ENCODE measurements around the gene PSMB10.
"Not testable (repeated sequence)": the region's sequence is repeated elsewhere in the genome, so short reads cannot be mapped to it uniquely, and the experiment has no call there.

The PSMB10 gene

DNA sequence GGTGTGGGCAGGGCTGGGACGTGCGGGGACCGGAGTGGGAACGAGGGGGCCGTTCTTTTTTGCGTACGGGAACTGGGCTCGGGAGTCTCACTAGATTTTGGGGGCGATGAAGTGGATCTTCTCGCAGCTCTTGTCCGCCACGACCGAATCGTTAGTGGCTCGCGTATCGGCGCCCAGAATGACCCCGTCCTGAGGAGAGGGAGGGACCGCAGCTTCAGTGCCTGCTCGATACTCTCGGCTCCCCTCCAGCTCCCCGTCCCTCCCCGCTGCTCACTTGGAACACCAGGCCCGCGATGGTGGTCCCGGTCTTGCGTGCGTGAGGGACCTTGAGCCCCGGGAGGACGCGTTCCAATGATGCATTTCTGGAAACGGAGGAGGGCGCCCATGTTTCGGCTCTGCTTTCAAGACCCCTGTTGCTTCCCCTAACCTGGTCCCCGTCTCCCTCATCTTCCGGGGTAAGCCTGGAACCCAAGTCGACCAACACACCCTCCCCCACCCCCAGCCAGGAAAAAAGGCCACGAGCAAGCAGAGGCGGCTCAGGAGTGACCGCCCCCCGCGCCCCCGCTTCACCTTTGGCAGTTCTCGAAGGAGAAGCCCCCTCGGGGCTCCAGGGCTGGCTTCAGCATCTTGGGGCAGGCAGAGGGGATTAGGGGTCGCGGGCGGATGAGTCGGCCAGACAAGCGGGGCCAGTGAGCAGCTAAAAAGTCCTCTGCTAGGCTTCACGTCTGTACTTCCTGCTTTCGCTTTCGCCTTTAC, at the start of gene PSMB10:
TSS of gene PSMB10 (minus strand) at position 727 of the 756 bp plus-strand sequence. CDS start at position 626, 101 bp downstream.
- DNase-seq = peak; percentile 33

DNA sequence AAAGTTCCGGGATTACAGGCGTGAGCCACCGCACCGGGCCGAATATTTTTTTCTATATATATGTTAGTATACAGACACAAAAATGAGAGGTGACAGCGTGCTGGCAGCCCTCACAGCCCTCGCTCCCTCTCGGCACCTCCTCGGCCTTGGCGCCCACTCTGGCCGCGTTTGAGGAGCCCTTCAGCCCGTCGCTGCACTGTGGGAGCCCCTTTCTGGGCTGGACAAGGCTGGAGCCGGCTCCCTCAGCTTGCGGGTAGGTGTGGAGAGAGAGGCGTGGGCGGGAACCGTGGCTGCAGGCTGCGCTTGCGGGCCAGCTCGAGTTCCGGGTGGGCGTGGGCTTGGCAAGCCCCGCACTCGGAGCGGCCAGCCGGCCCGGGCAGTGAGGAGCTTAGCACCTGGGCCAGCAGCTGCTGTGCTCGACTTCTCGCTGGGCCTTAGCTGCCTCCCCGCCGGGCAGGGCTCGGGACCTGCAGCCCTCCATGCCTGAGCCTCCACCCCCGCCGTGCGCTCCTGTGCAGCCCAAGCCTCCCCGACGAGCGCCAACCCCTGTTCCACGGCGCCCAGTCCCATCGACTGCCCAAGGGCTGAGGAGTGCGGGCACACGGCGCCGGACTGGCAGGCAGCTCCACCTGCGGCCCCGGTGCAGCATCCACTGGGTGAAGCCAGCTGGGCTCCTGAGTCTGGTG, 45.5 kb upstream of the PSMB10 start:
- DNase-seq = no peak

DNA sequence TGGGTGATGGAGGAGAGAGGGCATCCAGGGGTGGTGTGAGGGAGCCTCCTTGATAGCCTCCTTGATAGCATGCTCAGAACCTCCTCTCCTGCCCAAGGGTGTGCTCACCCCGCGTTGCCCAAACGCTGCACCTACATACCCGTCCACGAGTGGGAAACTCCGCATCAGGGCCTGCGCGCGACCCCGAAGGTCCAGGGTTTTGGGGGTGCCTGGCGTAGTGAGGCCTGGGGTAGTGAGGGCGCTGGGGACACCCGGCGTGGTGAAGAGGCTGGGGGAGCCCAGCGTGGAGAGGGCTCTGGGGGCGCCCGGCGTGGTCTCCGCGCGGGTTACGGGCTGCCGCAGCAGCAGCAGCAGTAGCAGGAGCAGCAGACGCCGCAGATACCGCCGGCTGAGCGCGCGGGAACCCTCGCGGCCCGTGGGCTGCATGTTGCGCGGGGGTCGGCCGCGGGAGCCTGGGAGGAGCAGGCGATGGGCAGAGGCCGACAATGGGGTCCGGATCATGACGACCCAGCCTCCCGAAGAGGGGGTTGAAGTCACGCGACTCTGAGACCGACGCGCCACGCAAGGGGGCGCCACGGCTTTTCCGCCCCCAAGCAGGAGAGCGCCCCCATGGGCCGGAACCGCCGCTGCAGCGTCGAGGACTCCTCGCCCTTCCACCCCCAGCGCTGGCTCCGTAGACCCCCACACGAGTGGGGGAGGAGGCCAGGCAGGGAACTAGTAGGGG, 43.5 kb upstream of the PSMB10 start, which contains the start of gene DPEP3:
TSS of gene DPEP3 (minus strand) at position 545 of the 724 bp plus-strand sequence. CDS start at position 426, 119 bp downstream.
- no peak for DNase-seq

DNA sequence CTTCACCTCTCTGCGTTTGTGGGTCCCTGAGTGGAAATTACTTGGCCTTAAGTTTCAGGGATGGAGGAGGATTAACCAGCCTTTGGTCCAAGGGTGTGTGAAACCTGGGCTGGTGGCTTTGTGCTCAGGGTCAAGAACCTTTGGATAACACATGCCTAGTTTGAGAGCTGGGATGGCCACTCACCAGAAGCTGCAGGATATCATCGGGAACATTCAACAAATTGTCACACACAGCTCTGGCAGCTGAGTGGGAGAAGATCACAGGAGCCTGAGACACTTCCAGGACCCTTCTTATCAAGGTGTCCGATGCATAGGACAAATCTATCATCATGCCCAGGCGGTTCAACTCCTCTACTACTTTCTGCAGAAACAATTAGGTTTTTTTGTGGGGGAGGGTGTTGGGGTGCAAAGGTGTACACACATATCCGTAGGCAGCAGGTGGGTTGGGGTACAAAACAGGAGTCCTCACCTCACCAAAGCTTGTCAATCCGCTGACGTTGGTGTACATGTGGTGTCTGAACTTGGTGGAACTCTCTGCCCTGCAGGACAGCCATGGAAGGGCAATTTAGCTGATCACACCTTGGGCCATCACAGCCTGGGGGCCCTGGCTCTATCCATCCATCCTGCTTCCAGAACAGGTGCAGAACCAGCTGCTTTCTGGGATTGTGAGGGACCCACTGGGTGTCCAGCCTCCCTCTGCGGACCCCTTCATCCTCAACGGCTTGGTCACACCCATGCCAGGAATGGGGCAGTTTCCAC, 41.0 kb upstream of the PSMB10 start:
- no peak for DNase-seq

DNA sequence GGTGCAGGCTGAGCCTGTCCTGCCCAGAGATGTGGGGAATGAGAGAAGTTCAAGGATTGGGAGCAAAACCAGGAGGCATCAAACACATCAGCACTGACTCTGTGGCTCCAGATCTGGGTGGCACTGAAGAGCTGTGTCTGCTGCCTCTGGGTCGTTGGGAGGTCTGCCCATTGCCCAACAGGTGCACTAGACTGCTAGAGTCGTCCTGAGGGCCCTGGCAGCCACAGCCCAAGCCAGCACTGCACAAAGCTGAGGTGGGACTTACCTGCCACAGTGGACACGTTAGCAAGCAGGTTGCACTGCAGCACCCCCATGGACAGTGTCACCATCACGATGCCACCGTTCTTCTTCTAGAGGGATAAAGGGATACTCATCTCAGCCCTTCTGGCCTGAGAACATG, 40.4 kb upstream of the PSMB10 start:
- DNase-seq = no peak

DNA sequence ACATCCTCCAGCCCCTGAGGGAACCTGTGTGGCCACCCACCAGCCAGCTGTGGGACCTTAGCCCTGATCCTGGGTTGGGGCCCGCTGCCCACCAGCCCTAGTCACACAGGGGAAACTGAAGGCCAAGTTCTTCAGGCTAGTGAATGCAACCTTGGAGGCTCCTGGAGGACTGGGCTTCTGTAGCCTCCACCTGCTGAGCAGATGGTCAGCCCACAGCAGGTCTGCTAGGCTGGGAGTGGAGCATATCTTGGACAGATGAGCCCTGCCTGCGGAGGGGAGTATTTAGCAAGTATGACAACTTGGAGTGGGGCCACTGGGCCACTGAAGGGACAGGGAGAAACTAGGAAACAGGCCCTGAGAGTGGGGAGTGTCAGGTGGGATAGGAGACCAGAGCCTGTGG, 39.6 kb upstream of the PSMB10 start:
- DNase-seq = no peak

DNA sequence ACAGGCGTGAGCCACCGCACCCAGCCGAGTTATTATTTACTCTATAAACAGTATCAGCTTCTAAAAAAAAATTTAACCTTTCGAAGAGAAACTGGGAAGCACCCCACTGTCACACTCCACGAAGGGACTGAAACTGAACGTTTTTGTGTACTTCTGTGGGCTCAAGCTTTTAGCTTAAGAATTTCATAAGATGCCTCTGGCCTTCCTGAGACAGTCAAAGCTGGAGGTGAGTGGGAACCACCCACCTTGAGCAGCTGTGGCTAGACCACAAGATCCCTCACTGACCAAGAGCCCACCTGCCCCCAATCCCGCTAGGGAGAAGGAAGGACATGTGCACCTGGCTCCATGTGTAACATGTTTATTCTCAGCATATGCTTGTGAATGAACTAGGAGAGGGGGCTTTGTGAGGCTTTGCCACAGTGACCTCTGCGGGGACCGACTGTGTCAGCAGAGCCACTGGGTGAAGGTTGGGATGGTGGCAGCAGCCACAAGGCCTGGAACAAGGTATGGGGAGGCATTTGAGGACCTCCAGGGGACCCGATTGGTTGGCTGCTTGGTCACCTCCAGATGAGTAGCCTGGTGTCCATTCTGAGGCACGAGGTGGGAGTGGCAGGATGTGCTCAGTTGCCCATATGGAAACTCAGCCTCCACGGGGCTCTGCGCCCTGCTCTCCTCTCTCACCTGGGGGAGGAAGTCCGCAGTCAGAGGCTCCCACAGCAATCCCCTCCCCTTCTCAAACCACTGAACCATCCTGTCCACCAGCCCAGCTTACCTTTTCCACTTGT, 38.9 kb upstream of the PSMB10 start:
- DNase-seq = no peak

DNA sequence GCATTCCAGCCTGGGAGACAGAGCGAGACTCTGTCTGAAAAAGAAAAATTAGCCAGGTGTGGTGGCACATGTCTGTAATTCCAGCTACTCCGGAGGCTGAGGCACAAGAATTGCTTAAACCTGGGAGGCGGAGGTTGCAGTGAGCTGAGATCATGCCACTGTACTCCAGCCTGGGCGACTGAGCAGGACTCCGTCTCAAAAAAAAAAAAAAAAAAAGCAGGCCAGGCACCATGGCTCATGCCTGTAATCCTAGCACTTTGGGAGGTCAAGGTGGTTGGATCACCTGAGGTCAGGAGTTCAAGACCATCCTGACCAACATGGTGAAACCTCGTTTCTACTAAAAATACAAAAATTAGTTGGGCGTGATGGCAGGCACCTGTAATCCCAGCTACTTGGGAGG, 35.6 kb upstream of the PSMB10 start:
- DNase-seq = not testable (repeated sequence)

DNA sequence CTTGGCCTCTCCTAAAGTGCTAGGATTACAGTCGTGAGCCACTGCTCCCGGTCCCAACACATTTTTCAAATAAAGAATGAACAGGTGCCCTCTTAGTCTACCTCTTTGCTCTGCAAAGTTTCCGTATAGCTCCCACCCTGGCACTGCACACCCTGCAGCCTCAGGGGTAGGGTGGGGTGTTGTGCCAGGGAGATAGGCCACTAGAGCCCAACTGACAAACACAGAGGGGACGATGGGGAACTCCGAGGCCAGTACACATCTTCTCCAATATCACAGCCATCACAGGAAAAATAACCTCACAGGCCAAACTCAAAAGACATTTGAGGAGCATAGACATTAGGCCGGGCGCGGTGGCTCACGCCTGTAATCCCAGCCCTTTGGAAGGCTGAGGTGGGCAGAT, 34.5 kb upstream of the PSMB10 start:
- no peak for DNase-seq

DNA sequence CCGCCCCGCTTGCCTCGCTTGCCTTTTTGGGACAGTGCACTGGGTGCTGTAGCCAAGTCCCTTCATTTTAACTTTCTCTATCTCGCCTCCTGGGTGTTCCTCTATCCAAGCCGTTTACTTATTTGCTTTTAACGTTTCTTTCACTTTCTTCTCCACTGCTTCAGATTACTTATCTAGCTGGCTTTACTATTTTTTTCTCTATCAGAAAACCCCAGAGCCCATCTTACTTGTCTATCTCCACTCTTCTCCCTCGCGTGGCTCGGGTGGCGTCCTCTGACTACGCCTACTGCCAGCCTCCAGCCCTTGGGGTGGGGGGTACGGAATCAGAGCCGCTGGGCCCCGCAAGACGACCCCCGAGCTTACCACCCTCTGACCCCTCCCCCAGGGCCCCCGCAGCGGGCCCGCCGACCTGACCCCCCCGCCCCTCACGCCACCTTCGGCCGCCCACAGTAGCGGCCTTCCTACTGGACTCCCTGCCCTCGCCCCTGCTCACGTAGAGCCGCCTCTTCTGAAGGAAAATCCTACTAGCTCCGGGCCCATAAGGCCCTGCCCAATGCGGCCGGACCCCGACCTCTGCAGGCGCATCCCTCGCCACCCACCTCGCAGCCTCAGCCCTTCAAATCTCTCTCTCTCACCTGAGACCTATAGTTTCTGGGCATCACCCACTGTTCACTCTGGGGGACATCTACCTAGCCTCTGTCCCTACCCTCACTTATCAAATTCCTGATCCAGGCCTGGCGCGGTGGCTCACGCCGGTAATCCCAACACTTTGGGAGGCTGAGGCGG, 32.8 kb upstream of the PSMB10 start:
- no peak for DNase-seq

DNA sequence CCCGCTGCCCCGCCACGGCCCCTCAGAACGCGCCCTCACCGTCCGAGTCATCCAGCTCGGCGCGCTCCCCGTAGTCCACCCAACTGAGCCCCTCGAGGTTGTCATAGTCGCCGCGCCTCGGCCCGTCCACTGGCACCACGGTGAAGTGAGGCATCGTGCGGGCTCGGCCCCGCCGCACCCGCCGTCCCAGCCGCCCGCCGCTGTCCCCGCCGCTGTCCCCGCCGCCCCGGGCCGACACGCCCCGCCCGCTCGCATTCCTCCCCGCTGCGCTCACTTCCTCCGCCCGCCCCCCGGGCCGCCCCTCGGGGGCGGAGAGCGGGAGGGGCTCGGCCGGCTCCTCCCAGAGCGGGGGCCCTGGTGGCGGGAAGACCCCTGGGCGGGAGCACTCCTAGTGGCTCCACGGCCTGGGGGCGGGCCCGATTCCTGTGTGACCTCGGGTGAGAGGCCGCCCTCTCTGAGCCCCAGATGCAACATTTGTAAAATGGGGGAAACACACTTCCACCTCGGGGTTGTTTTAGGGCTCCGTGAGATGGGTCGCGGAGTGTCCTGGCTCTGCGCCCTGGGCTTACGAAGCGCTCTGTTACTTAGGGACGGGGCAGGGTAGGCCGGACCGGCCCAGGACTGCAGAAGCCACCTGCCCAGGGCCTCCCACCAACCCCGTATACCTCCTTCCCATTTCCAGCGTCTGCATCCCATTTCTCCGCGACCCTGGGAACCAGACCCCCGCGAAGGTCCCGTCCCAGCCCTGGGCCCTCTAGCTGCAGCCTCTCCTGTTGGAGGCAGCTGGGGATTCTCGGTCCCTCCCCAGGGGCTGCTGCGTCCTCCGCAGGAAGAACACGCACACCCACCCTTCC, 32.0 kb upstream of the PSMB10 start, which contains the start of gene SLC12A4:
TSS of gene SLC12A4 (minus strand) at position 238 of the 854 bp plus-strand sequence. CDS start at position 154, 84 bp downstream.
- DNase-seq = no peak

DNA sequence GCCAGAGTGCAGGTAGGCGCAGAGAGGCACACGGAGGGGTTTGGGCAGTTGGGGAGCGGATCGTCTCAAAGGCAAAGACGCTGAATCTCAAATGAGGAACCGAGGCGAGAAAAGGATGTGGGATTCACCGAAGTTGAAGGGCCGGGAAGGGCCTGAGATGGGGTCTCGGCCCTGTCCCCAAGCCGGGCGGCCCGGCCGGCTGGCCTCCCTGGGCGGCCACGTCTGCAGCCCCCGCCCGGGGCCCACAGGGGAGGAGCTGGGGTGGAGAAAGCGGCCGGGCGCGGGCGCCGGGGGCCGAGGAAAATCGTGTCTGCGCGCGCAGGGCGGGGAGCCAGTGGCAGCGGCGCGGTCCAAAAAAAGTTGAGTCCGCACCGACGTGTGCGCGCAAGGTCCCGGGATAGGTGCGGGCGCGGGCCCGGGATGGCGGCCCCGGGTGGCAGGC, 31.3 kb upstream of the PSMB10 start:
- DNase-seq = no peak

DNA sequence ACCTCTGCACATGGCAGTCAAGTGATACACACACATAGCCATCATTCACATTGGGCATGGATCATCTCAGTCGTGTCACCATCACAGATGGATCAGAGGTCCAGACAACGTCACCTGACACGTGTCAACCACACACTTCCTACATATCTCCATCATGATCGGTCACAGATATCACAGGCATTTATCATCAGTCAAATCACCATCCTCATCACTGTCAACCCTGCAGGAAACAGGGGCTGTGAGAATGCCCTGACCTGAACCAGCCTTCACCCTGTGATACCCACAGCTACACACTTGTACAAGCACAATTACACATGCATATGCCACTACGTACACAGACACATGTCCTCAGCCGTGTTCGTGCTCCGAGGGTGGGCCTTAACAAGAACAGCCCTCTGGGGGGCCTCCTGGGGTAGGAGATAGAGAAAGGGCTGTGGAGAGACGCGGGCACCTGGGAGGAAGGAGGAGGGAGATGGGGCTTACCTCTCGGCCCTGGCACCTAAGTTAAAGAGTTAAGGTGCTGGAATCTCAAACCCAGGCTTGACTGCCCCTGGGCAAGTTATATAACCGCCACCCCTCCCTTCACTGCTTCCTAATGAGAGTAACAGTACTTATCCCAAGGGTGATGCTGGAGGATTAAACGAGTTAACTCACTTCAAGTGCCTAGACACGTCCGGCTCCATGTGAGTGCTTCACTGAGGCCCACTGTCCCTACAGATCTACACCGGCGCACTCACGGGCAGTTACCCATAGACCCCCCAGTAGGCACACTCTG, 30.7 kb upstream of the PSMB10 start:
- DNase-seq = no peak

DNA sequence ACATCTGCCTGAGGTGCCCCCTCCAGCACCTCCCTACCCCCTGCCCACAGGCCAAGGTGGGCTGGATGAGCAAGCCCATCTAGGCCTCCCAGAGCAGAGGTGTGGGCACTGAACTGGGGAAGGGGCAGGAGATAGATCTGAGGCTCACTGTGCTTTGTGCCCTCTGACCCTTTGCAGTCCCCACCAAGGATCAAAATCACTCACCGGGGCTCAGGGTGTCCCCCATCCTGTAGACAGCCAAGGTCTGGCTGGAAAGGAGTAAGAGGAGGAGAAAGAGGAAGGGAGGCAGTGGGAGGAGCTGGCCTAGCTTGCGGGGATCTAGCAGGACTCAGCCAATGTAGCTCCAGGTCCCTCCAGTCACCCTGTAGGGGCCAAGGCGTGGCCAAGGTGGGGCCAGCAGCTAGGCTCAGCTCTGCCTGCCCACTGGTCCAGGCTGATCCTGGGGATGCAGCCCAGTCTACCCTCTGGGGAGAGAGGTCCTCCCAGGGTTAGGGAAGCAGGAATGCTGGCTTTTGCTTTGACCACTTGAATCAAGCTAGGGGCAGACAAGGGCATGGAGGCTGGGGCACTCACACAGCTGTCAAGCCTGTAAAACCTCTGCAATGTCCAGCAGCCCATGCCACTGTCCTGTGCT, 30.0 kb upstream of the PSMB10 start:
- no peak for DNase-seq

DNA sequence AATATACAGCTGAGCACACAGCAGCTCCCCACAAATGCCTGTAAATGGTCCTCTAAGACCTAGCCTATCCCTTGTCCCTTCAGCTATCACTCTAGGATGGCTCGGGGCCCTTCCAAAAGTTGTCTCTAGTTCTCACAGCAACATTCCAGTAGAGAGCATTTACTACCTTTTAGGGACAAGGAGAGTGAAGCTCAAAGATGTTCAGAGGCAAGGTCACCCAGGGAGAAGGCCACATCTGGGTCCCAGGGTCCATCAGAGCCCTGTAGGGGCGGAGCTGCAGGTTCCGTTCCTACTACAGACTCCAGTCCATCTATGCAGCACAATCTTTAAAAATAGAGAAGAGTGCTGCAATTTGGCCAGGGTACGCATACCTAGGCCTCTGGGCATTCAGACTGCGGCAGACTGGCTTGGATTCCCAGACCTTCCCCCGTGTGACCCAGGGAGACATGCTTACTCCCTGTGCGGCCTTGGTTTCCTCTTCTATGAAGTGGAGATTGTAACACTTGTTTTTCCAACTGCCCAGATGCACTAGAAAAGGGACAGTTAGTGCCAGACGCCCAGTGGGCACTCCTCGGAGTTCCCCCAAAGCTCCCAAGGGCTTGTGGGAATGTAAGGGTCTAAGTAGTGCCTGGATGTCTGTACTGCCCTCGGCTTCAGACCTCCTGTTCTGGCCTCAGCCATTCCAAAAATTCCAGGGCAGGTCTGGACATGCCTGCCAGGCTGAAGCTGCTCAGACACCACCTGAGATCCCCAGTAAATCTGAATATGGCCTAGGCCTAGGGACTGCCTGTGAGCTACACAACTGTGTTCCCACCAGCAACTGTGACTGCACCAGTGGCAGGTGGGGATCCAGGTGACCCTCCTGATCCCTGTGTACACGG, 29.3 kb upstream of the PSMB10 start:
- no peak for DNase-seq

DNA sequence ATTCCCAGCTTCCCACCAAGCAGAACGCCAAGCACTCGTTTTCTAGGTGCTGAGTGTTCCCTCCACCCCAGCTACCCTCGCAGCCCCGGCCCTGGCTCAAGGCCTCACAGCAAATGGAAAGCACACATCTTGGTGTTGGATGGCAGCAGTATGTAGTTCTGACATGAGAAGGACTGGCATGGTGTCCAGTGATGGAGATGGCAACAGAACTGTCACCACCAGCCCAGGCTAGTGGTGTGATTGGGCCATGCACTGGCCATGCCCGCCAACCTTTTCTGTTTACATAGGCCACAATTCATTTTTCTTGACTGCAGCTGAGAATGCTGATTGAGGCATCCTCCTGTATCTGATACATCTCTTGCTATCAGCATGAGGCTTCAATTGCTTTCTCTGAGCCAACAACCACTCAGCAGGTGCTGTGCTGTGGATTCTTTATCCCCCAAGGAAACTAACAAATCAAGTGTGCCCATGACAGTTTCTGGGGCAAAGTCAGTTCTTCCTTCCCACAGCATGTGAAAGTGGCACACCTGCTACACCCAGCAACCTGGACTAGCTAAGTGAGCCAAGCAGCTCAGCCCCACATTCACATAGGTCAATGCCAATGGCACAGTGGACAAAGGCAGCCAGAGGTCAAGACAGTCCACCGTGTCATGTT, 28.0 kb upstream of the PSMB10 start:
- no peak for DNase-seq

Measured in NCI-H1092 (cell line).